Smooth muscle cell (in vitro differentiated cells): ENCODE measurements around the gene TTC31. TPM values are rescaled to one million over a fixed set of nuclear protein-coding genes. Genes with fewer than 3 reads are reported as not detected.

ENCODE experiments used
- DNase-seq: peaks from one replicate; lab custom pipeline; 2025; ENCODE audit not compliant: unreplicated experiment; lab: John Stamatoyannopoulos, UW
- H2AFZ ChIP-seq: fragments of 200-600 bp; sonication (generic); 2 replicates; pipeline ENCODE4 v1.6.0; 2016; ENCODE audit warnings: antibody characterized with exemption, low read depth, mild to moderate bottlenecking
- H3F3A ChIP-seq: fragments of 200-600 bp; sonication (generic); 2 replicates; pipeline ENCODE4 v1.6.0; 2017; ENCODE audit warnings: antibody characterized with exemption, low read depth
- H3K27ac ChIP-seq: fragments of 200-600 bp; sonication (generic); 2 replicates; pipeline ENCODE4 v1.5.1; 2016; ENCODE audit warnings: low read depth, mild to moderate bottlenecking
- H3K27me3 ChIP-seq: fragments of 200-600 bp; sonication (generic); 2 replicates; pipeline ENCODE4 v1.6.1; 2016; ENCODE audit warnings: low read depth, mild to moderate bottlenecking
- H3K36me3 ChIP-seq: fragments of 200-600 bp; sonication (generic); 2 replicates; pipeline ENCODE4 v1.5.1; 2016; ENCODE audit warnings: low read depth
- H3K4me1 ChIP-seq: fragments of 200-600 bp; sonication (generic); 2 replicates; pipeline ENCODE4 v1.5.1; 2016; ENCODE audit warnings: low read depth
- H3K4me2 ChIP-seq: fragments of 200-600 bp; sonication (generic); 2 replicates; pipeline ENCODE4 v1.6.0; 2016; ENCODE audit warnings: mild to moderate bottlenecking
- H3K4me3 ChIP-seq: fragments of 200-600 bp; sonication (generic); 2 replicates; pipeline ENCODE4 v1.5.1; 2016; ENCODE audit warnings: mild to moderate bottlenecking
- H3K79me2 ChIP-seq: fragments of 200-600 bp; sonication (generic); 2 replicates; pipeline ENCODE4 v1.6.0; 2016; ENCODE audit warnings: low read depth, mild to moderate bottlenecking
- H3K9ac ChIP-seq: fragments of 200-600 bp; sonication (generic); 2 replicates; pipeline ENCODE4 v1.6.0; 2016; ENCODE audit warnings: low read depth
- H3K9me3 ChIP-seq: fragments of 200-600 bp; sonication (generic); replicated peaks from 2 replicates; pipeline ENCODE4 v1.5.1; 2016; ENCODE audit warnings: low read depth
- H4K20me1 ChIP-seq: fragments of 200-600 bp; sonication (generic); 2 replicates; pipeline ENCODE4 v1.6.0; 2016; ENCODE audit warnings: low read depth
- WGBS: methylation state at CpG from one replicate; pipeline ENCODE4 v1.1.7; 2016; ENCODE audit warnings: low lambda C conversion rate; 5-methylcytosine and 5-hydroxymethylcytosine counted together
- polyA plus RNA-seq: library from polyadenylated mRNA; unstranded; fragments of >200 nt; fragmentation: Nextera tagmentation; extraction: Ambion mirVana; gene quantifications from 2 replicates; pipeline ENCODE4 v1.2.1, GENCODE V29; 2016
- total RNA-seq: library from RNA; depleted of rRNA; stranded (reverse); fragments of >200 nt; gene quantifications from 2 replicates; pipeline ENCODE4 v1.2.3, GENCODE V29; 2014
- TF ChIP-seq, protein P1 (sequence below): fragments of 200-600 bp; sonication (generic); IDR thresholded peaks from 2 replicates; pipeline ENCODE4 v1.5.1; 2017; ENCODE audit warnings: borderline replicate concordance, mild to moderate bottlenecking, antibody characterized with exemption; ENCODE audit not compliant: insufficient read depth, poor library complexity, severe bottlenecking

Gene TTC31
- total and polyA plus RNA-seq, 2 experiments from 2014 or later, result 17.3 to 23.3 TPM

DNA sequence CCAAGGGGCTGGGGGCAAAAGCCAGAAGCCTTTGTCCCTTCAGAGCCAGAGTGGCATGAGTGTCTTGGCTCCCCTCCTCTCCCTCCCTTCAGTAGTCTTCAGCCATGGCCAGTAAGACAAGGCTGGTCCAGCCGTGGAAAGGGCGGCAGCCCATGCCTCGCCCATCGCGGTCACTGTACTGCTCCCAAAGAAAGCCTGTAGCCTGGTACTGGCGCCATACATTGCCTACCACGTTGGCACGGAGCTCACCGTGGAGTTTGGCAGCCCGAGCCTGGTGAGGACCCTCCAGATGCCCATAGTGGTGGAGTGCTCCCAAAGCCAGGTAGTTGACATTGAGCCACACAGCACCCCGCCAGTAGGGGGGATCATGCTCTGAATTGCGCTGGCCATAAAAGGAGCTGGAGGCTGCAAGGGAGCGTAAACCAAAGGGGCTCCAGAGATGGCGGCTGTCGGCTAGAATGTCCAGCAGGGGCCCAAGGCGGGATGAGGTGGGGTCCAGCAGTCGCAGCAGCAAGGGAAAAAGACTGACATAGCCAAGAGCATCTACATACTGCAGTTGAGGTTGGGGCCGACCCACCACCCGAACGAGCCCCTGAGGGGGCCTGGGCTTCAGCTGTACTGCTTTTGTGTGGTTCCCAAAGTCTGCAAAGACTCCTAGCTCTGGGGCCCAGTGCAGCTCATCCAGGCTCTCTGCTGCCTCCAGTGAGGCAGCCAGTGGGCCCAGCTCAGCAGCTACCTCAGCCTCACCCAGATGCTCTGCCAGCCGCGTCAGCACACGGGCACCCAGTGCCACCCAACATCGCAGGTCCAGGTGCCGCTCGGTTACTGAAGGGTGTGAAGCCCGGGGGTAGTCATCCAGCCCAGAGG lies 21.5 kb upstream of the TTC31 start:
- peaks cover 48% of the 10 kb centered on the region for H3K79me2 ChIP-seq
- H3K9me3 ChIP-seq, result no peaks in the 10 kb centered on the region
- H3K4me3 ChIP-seq, result no peak overlapping the region
- H3F3A ChIP-seq, result peaks cover 20% of the 10 kb centered on the region
- no peak overlapping the region for H2AFZ ChIP-seq
- no peak overlapping the region for H3K4me2 ChIP-seq
- no peaks in the 10 kb centered on the region for H3K36me3 ChIP-seq
- H3K4me1 ChIP-seq, result peaks cover 24% of the 10 kb centered on the region
- H4K20me1 ChIP-seq, result no peaks in the 10 kb centered on the region
- DNase-seq, result no peak
- H3K9ac ChIP-seq, result no peak overlapping the region
- WGBS, result 96% methylated on average over 26 of the region's 27 CpGs
- H3K27me3 ChIP-seq, result no peaks in the 10 kb centered on the region
- H3K27ac ChIP-seq, result peak overlapping the region; percentile 1
- TF ChIP-seq, protein P1, sequence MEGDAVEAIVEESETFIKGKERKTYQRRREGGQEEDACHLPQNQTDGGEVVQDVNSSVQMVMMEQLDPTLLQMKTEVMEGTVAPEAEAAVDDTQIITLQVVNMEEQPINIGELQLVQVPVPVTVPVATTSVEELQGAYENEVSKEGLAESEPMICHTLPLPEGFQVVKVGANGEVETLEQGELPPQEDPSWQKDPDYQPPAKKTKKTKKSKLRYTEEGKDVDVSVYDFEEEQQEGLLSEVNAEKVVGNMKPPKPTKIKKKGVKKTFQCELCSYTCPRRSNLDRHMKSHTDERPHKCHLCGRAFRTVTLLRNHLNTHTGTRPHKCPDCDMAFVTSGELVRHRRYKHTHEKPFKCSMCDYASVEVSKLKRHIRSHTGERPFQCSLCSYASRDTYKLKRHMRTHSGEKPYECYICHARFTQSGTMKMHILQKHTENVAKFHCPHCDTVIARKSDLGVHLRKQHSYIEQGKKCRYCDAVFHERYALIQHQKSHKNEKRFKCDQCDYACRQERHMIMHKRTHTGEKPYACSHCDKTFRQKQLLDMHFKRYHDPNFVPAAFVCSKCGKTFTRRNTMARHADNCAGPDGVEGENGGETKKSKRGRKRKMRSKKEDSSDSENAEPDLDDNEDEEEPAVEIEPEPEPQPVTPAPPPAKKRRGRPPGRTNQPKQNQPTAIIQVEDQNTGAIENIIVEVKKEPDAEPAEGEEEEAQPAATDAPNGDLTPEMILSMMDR, result peak; percentile 5

DNA sequence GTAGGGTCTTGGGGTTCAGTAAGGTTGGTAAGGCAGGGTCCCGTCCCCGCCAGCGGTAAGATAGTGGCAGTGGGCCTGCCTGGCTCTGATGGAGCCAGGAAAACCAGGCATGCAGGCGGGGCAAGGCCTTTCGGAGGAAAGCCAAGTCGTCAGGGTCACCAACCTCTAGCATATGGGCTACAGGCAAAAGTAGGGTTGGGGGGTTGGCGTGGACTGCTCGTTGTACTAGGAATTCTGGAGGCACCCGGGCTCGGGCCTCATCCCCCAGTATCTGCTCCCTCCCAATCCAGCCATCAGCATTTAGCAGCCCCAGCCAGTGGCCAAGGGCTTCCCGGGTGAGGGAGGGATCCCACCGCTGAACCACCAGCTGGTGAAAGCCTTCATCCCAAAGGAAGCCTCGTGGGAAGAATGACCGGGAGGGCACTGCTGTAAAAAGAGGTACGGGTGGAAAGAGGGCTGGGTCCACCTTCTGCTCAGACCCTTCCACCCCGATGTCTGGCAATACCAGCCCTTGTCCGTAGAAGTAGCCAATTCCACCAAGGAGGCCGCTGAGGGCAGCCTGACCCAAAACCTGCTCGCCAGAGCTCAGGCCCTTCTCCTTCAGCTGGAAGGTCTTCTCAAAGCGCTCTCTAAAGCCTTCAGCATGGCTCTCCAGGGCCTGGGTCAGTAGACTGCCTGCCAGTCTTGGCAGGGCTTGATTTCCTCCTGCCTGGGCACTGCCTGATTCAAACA lies 20.7 kb upstream of the TTC31 start:
- H4K20me1 ChIP-seq, result no peaks in the 10 kb centered on the region
- peaks cover 19% of the 10 kb centered on the region for H3K4me1 ChIP-seq
- 97% methylated on average over 20 of the region's 20 CpGs for WGBS

DNA sequence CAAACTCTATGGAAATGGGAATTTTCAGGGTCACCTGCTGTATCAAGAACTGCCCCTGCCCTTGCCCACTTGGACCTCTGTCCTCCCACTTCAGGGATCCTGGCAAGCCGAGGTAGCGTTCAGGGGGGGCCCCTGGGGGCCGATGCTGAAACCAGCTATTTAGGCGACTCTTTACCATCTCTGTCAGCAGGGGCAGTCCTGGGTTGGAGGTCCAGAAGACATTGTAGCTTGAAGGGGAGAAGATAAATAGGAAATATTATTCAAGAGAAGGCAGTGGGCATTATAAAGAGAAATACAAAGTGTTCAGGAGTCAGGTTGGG lies 20.1 kb upstream of the TTC31 start:
- peaks cover 20% of the 10 kb centered on the region for H3F3A ChIP-seq
- TF ChIP-seq, protein P1, result no peak
- peaks cover 19% of the 10 kb centered on the region for H3K4me1 ChIP-seq
- H2AFZ ChIP-seq, result no peak overlapping the region
- H3K36me3 ChIP-seq, result no peaks in the 10 kb centered on the region
- H3K9ac ChIP-seq, result no peak overlapping the region
- H3K27ac ChIP-seq, result no peak overlapping the region
- no peaks in the 10 kb centered on the region for H4K20me1 ChIP-seq
- DNase-seq, result no peak
- no peak overlapping the region for H3K4me3 ChIP-seq
- WGBS, result 97% methylated on average over 4 of the region's 4 CpGs
- H3K4me2 ChIP-seq, result no peak overlapping the region
- no peaks in the 10 kb centered on the region for H3K27me3 ChIP-seq
- peaks cover 47% of the 10 kb centered on the region for H3K79me2 ChIP-seq
- H3K9me3 ChIP-seq, result no peaks in the 10 kb centered on the region

More for the DNA sequence above, 20.7 kb upstream of the TTC31 start:
- H3K79me2 ChIP-seq, result peaks cover 47% of the 10 kb centered on the region
- no peak overlapping the region for H2AFZ ChIP-seq
- H3K27me3 ChIP-seq, result no peaks in the 10 kb centered on the region
- no peak overlapping the region for H3K9ac ChIP-seq
- H3K27ac ChIP-seq, result no peak overlapping the region
- no peak for DNase-seq
- no peaks in the 10 kb centered on the region for H3K36me3 ChIP-seq
- no peak overlapping the region for H3K4me3 ChIP-seq
- no peak overlapping the region for H3K4me2 ChIP-seq
- peaks cover 16% of the 10 kb centered on the region for H3F3A ChIP-seq
- TF ChIP-seq, protein P1, result no peak
- no peaks in the 10 kb centered on the region for H3K9me3 ChIP-seq
